H1 (cell line): ENCODE measurements around the gene SLC66A3. TPM values are rescaled to one million over a fixed set of nuclear protein-coding genes. Genes with fewer than 3 reads are reported as not detected.

Experiments used
- CEBPB ChIP-seq: IDR thresholded peaks from 2 replicates; pipeline ENCODE4 v1.6.1; 2012; ENCODE audit warnings: low read depth, low read length
- MAFK ChIP-seq: IDR thresholded peaks from 2 replicates; pipeline ENCODE4 v1.6.1; 2012; ENCODE audit warnings: low read depth, mild to moderate bottlenecking, improper control_type of control experiment, low read length
- PHF8 ChIP-seq: fragments of 200-600 bp; sonication (generic); conservative IDR thresholded peaks from 2 replicates; pipeline ENCODE4 v1.7.1; 2012; ENCODE audit warnings: low read depth, mild to moderate bottlenecking, inconsistent platforms, low read length, moderate library complexity
- RNF2 ChIP-seq: fragments of 200-900, 300-1000 bp; sonication (generic); IDR thresholded peaks from 2 replicates; pipeline ENCODE4 v1.7.1; 2016; ENCODE audit warnings: borderline replicate concordance, low read depth, mild to moderate bottlenecking, antibody characterized with exemption, low read length; ENCODE audit not compliant: poor library complexity, severe bottlenecking; ENCODE audit errors: missing control alignments
- SRF ChIP-seq: IDR thresholded peaks from 2 replicates; pipeline ENCODE4 v1.6.1; 2011; ENCODE audit warnings: mild to moderate bottlenecking, low read depth, low read length, moderate library complexity
- TBP ChIP-seq: IDR thresholded peaks from 2 replicates; pipeline ENCODE4 v1.6.1; 2011; ENCODE audit warnings: low read depth, low read length, improper control_type of control experiment
- polyA plus RNA-seq, 7 experiments: library from polyadenylated mRNA; depleted of rRNA in 3 of 7; stranded (reverse) in 5 of 7; unstranded in 2 of 7; fragments of >200 nt in 5 of 7; fragments of 200-250 nt in 2 of 7; gene quantifications; 1 replicate in 5 of 7; 2 replicates in 1 of 7; 4 replicates in 1 of 7; pipeline versions ENCODE4 v1.2.1 to v1.2.3, GENCODE V29; 2011 to 2013; ENCODE audit warnings: missing spikeins in 2 of 7, mixed read lengths in 2 of 7
- total RNA-seq: library from RNA; stranded (reverse); fragmentation: NEBNext Ultra II Directional; extraction: Animal tissue kit (Norgen Biotek cat#: 25700); gene quantifications from 2 replicates; pipeline ENCODE4 v1.2.1, GENCODE V29; 2021

SLC66A3 gene
- total and polyA plus RNA-seq, 2 of the 8 experiments (the other 6 are each of a cell fraction or from before 2014, with no cell fraction given) = 8.7 to 27.8 TPM

DNA sequence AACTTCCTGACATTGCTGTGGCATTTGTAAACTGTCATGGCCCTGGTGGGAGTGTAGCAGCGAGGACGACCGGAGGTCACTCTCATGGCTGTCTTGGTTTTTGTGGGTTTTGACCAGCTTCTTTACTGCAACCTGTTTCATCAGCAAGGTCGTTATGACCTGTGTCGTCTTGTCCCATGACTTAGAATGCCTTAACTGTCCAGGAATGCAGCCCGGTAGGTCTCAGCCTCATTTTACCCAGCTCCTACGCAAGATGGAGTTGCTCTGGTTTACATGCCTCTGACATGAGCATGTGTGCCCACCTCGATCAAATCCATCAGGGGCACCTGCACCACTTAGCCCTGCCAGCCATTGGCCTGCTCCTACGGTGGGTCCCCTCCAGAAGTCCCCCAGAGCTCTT is 32.9 kb upstream of the SLC66A3 start (continued):
- TF ChIP-seq SRF = no peak
- no peak for TF ChIP-seq TBP
- no peak for TF ChIP-seq RNF2
- TF ChIP-seq PHF8 = no peak
- TF ChIP-seq CEBPB = no peak
- no peak for TF ChIP-seq MAFK
